ENCODE results near the gene STAT4.

The STAT4 gene

GRCh38 chr2:191032588-191033429 lies 118.0 kb downstream of the STAT4 start:
- Histone ChIP-seq H3K4me1 (ENCODE audit: control insufficient read depth, insufficient read depth, low read length) (peaks cover 4% of the 10 kb centered on the region), H3K27me3 (ENCODE audit: control insufficient read depth, insufficient read depth, low read length) (no peaks in the 10 kb centered on the region), H3K4me3 (ENCODE audit: low read depth, low read length) (no peak overlapping the region), H3K9me3 (ENCODE audit: control insufficient read depth, insufficient read depth, low read length) (no peaks in the 10 kb centered on the region), H3K9ac (ENCODE audit: low read depth, low read length) (no peak overlapping the region), H3K36me3 (ENCODE audit: control insufficient read depth, insufficient read depth, low read length) (no peaks in the 10 kb centered on the region)

- Histone ChIP-seq H3K27me3 (ENCODE audit: control insufficient read depth, insufficient read depth, low read length) (no peaks in the 10 kb centered on the region), H3K4me1 (ENCODE audit: control insufficient read depth, insufficient read depth, low read length) (peaks cover 4% of the 10 kb centered on the region), H3K36me3 (ENCODE audit: control insufficient read depth, insufficient read depth, low read length) (no peaks in the 10 kb centered on the region), H3K9me3 (ENCODE audit: control insufficient read depth, insufficient read depth, low read length) (no peaks in the 10 kb centered on the region), H3K4me3 (ENCODE audit: low read depth, low read length) (no peak overlapping the region), H3K9ac (ENCODE audit: low read depth, low read length) (no peak overlapping the region)
Measured at GRCh38 chr2:191031256-191031655, 119.5 kb downstream of the STAT4 start.

GRCh38 chr2:191030521-191031154 lies 120.2 kb downstream of the STAT4 start:
- Histone ChIP-seq H3K9me3 (ENCODE audit: control insufficient read depth, insufficient read depth, low read length) (no peaks in the 10 kb centered on the region), H3K9ac (ENCODE audit: low read depth, low read length) (no peak overlapping the region), H3K4me3 (ENCODE audit: low read depth, low read length) (no peak overlapping the region), H3K27me3 (ENCODE audit: control insufficient read depth, insufficient read depth, low read length) (no peaks in the 10 kb centered on the region), H3K36me3 (ENCODE audit: control insufficient read depth, insufficient read depth, low read length) (no peaks in the 10 kb centered on the region), H3K4me1 (ENCODE audit: control insufficient read depth, insufficient read depth, low read length) (peaks cover 4% of the 10 kb centered on the region)

GRCh38 chr2:191029280-191029950 lies 121.4 kb downstream of the STAT4 start:
- no peaks in the 10 kb centered on the region for H3K27me3 ChIP-seq (ENCODE audit: control insufficient read depth, insufficient read depth, low read length)
- no peak overlapping the region for H3K4me3 ChIP-seq (ENCODE audit: low read depth, low read length)
- H3K9me3 ChIP-seq (ENCODE audit: control insufficient read depth, insufficient read depth, low read length), result no peaks in the 10 kb centered on the region
- H3K9ac ChIP-seq (ENCODE audit: low read depth, low read length), result no peak overlapping the region
- H3K36me3 ChIP-seq (ENCODE audit: control insufficient read depth, insufficient read depth, low read length), result no peaks in the 10 kb centered on the region
- peaks cover 4% of the 10 kb centered on the region for H3K4me1 ChIP-seq (ENCODE audit: control insufficient read depth, insufficient read depth, low read length)

GRCh38 chr2:191026377-191026776 lies 124.4 kb downstream of the STAT4 start:
- H3K27me3 ChIP-seq (ENCODE audit: control insufficient read depth, insufficient read depth, low read length), result peaks cover 4% of the 10 kb centered on the region

GRCh38 chr2:191025135-191025534 lies 125.7 kb downstream of the STAT4 start:
- H3K27me3 ChIP-seq (ENCODE audit: control insufficient read depth, insufficient read depth, low read length), result peaks cover 4% of the 10 kb centered on the region
- H3K9me3 ChIP-seq (ENCODE audit: control insufficient read depth, insufficient read depth, low read length), result no peaks in the 10 kb centered on the region
- H3K9ac ChIP-seq (ENCODE audit: low read depth, low read length), result no peak overlapping the region
- H3K4me3 ChIP-seq (ENCODE audit: low read depth, low read length), result no peak overlapping the region
- no peaks in the 10 kb centered on the region for H3K4me1 ChIP-seq (ENCODE audit: control insufficient read depth, insufficient read depth, low read length)
- H3K36me3 ChIP-seq (ENCODE audit: control insufficient read depth, insufficient read depth, low read length), result no peaks in the 10 kb centered on the region

More at GRCh38 chr2:191026377-191026776, 124.4 kb downstream of the STAT4 start:
- Histone ChIP-seq H3K9me3 (ENCODE audit: control insufficient read depth, insufficient read depth, low read length) (no peaks in the 10 kb centered on the region), H3K36me3 (ENCODE audit: control insufficient read depth, insufficient read depth, low read length) (no peaks in the 10 kb centered on the region), H3K9ac (ENCODE audit: low read depth, low read length) (no peak overlapping the region), H3K4me1 (ENCODE audit: control insufficient read depth, insufficient read depth, low read length) (peaks cover 2% of the 10 kb centered on the region), H3K4me3 (ENCODE audit: low read depth, low read length) (no peak overlapping the region)

GRCh38 chr2:191023235-191023679 lies 127.5 kb downstream of the STAT4 start:
- Histone ChIP-seq H3K4me1 (ENCODE audit: control insufficient read depth, insufficient read depth, low read length) (no peaks in the 10 kb centered on the region), H3K9me3 (ENCODE audit: control insufficient read depth, insufficient read depth, low read length) (no peaks in the 10 kb centered on the region), H3K27me3 (ENCODE audit: control insufficient read depth, insufficient read depth, low read length) (peaks cover 17% of the 10 kb centered on the region), H3K4me3 (ENCODE audit: low read depth, low read length) (no peak overlapping the region), H3K36me3 (ENCODE audit: control insufficient read depth, insufficient read depth, low read length) (no peaks in the 10 kb centered on the region), H3K9ac (ENCODE audit: low read depth, low read length) (no peak overlapping the region)

- Histone ChIP-seq H3K4me3 (ENCODE audit: low read depth, low read length) (peak overlapping the region; percentile 84), H3K4me1 (ENCODE audit: control insufficient read depth, insufficient read depth, low read length) (no peaks in the 10 kb centered on the region), H3K9me3 (ENCODE audit: control insufficient read depth, insufficient read depth, low read length) (no peaks in the 10 kb centered on the region), H3K9ac (ENCODE audit: low read depth, low read length) (peak overlapping the region; percentile 84), H3K27me3 (ENCODE audit: control insufficient read depth, insufficient read depth, low read length) (peaks cover 35% of the 10 kb centered on the region), H3K36me3 (ENCODE audit: control insufficient read depth, insufficient read depth, low read length) (no peaks in the 10 kb centered on the region)
Measured at GRCh38 chr2:191020742-191021381, 129.9 kb downstream of the STAT4 start.

GRCh38 chr2:191020221-191020741 lies 130.5 kb downstream of the STAT4 start:
- Histone ChIP-seq H3K9ac (ENCODE audit: low read depth, low read length) (peak overlapping the region; percentile 84), H3K9me3 (ENCODE audit: control insufficient read depth, insufficient read depth, low read length) (no peaks in the 10 kb centered on the region), H3K4me1 (ENCODE audit: control insufficient read depth, insufficient read depth, low read length) (no peaks in the 10 kb centered on the region), H3K36me3 (ENCODE audit: control insufficient read depth, insufficient read depth, low read length) (no peaks in the 10 kb centered on the region), H3K4me3 (ENCODE audit: low read depth, low read length) (peak overlapping the region; percentile 84), H3K27me3 (ENCODE audit: control insufficient read depth, insufficient read depth, low read length) (peaks cover 39% of the 10 kb centered on the region)

GRCh38 chr2:191019376-191019775 lies 131.4 kb downstream of the STAT4 start:
- H3K27me3 ChIP-seq (ENCODE audit: control insufficient read depth, insufficient read depth, low read length), result peaks cover 47% of the 10 kb centered on the region
- no peaks in the 10 kb centered on the region for H3K4me1 ChIP-seq (ENCODE audit: control insufficient read depth, insufficient read depth, low read length)
- no peak overlapping the region for H3K4me3 ChIP-seq (ENCODE audit: low read depth, low read length)
- no peaks in the 10 kb centered on the region for H3K9me3 ChIP-seq (ENCODE audit: control insufficient read depth, insufficient read depth, low read length)
- no peak overlapping the region for H3K9ac ChIP-seq (ENCODE audit: low read depth, low read length)
- H3K36me3 ChIP-seq (ENCODE audit: control insufficient read depth, insufficient read depth, low read length), result no peaks in the 10 kb centered on the region

- Histone ChIP-seq H3K9me3 (ENCODE audit: control insufficient read depth, insufficient read depth, low read length) (no peaks in the 10 kb centered on the region), H3K4me3 (ENCODE audit: low read depth, low read length) (no peak overlapping the region), H3K4me1 (ENCODE audit: control insufficient read depth, insufficient read depth, low read length) (no peaks in the 10 kb centered on the region), H3K36me3 (ENCODE audit: control insufficient read depth, insufficient read depth, low read length) (no peaks in the 10 kb centered on the region), H3K27me3 (ENCODE audit: control insufficient read depth, insufficient read depth, low read length) (peaks cover 47% of the 10 kb centered on the region), H3K9ac (ENCODE audit: low read depth, low read length) (no peak overlapping the region)
Measured at GRCh38 chr2:191018643-191019119, 132.1 kb downstream of the STAT4 start.

Data from iPS-15b (cell line).